GM19043 (cell line): ENCODE measurements around the gene PLS1.
"Not testable (repeated sequence)": the region's sequence is repeated elsewhere in the genome, so short reads cannot be mapped to it uniquely, and the experiment has no call there.

ENCODE experiments used
- ATAC-seq: cut with Tn5 transposase; IDR thresholded peaks from one replicate; pipeline ENCODE4 v1.9.1; 2021; ENCODE audit warnings: low read depth; ENCODE audit not compliant: unreplicated experiment

Gene PLS1

GRCh38 chr3:142680710-142681109, 84.5 kb downstream of the PLS1 start:
- no peak for ATAC-seq

GRCh38 chr3:142690613-142691012, 94.4 kb downstream of the PLS1 start:
- no peak for ATAC-seq

GRCh38 chr3:142691527-142691926, 95.3 kb downstream of the PLS1 start:
- ATAC-seq: no peak

GRCh38 chr3:142693136-142693853, 97.1 kb downstream of the PLS1 start:
- ATAC-seq: no peak

GRCh38 chr3:142694225-142694624, 98.0 kb downstream of the PLS1 start:
- ATAC-seq: no peak

- ATAC-seq: no peak
Observed at GRCh38 chr3:142705198-142705597, 109.0 kb downstream of the PLS1 start.

GRCh38 chr3:142706321-142707127, 110.3 kb downstream of the PLS1 start:
- ATAC-seq: no peak

GRCh38 chr3:142709207-142709606, 113.0 kb downstream of the PLS1 start:
- ATAC-seq: no peak

GRCh38 chr3:142714882-142715281, 118.7 kb downstream of the PLS1 start:
- ATAC-seq: not testable (repeated sequence)

- no peak for ATAC-seq
Observed at GRCh38 chr3:142716102-142716501, 119.9 kb downstream of the PLS1 start.

GRCh38 chr3:142723665-142723967, 127.4 kb downstream of the PLS1 start:
- ATAC-seq: peak; percentile 21

GRCh38 chr3:142723968-142724681, 127.9 kb downstream of the PLS1 start, which contains the start of gene TRPC1:
TRPC1 (plus strand) TSS chr3:142724034; CDS start chr3:142724560, 526 bp downstream.
- peak; percentile 92 for ATAC-seq

GRCh38 chr3:142724682-142725356, 128.6 kb downstream of the PLS1 start:
- peak; percentile 3 for ATAC-seq

- ATAC-seq: no peak
Observed at GRCh38 chr3:142725357-142725739, 129.2 kb downstream of the PLS1 start.

GRCh38 chr3:142726017-142726416, 129.8 kb downstream of the PLS1 start:
- ATAC-seq: no peak

GRCh38 chr3:142732066-142732465, 135.9 kb downstream of the PLS1 start:
- no peak for ATAC-seq

- ATAC-seq: no peak
Observed at GRCh38 chr3:142734834-142735233, 138.6 kb downstream of the PLS1 start.

- ATAC-seq: no peak
Observed at GRCh38 chr3:142735462-142735861, 139.3 kb downstream of the PLS1 start.

- ATAC-seq: no peak
Observed at GRCh38 chr3:142738396-142738795, 142.2 kb downstream of the PLS1 start.

- ATAC-seq: no peak
Observed at GRCh38 chr3:142746646-142747045, 150.5 kb downstream of the PLS1 start.

- not testable (repeated sequence) for ATAC-seq
Observed at GRCh38 chr3:142750531-142750930, 154.3 kb downstream of the PLS1 start.
